GM10266 (cell line): ENCODE results near the gene RBM34.
"Not testable (repeated sequence)": the region's sequence is repeated elsewhere in the genome, so short reads cannot be mapped to it uniquely, and the experiment has no call there.

ENCODE experiments used
- DNase-seq: peaks from one replicate; pipeline ENCODE4 v3.0.0; 2012; ENCODE audit errors: extremely low spot score
- CTCF ChIP-seq: IDR thresholded peaks from 2 replicates; pipeline ENCODE4 v1.5.1; 2012; ENCODE audit warnings: mild to moderate bottlenecking, low read depth; ENCODE audit not compliant: control insufficient read depth, insufficient read depth; ENCODE audit errors: missing control alignments

Gene RBM34

GRCh38 chr1:235090406-235091069 lies 70.5 kb downstream of the RBM34 start:
- no peak for DNase-seq
- TF ChIP-seq CTCF = no peak

- no peak for TF ChIP-seq CTCF
- DNase-seq = no peak
Observed at GRCh38 chr1:235088907-235089306, 72.1 kb downstream of the RBM34 start.

GRCh38 chr1:235088430-235088829 lies 72.6 kb downstream of the RBM34 start:
- DNase-seq = no peak
- no peak for TF ChIP-seq CTCF

- no peak for TF ChIP-seq CTCF
- DNase-seq = no peak
Observed at GRCh38 chr1:235087906-235088305, 73.1 kb downstream of the RBM34 start.

- not testable (repeated sequence) for DNase-seq
Observed at GRCh38 chr1:235085411-235086117, 75.5 kb downstream of the RBM34 start.
